Thoracic aorta (tissue), 2 donors: Measurements from ENCODE around the gene PRDM8. TPM values are rescaled to one million over a fixed set of nuclear protein-coding genes. Genes with fewer than 3 reads are reported as not detected.

Source experiments
- ATAC-seq: fragments of 150-250 bp; one replicate; pipeline ENCODE4 v1.8.0; 2017; ENCODE audit warnings: low read depth; ENCODE audit not compliant: insufficient number of reproducible peaks, low FRiP score
- DNase-seq: peaks from one replicate; pipeline ENCODE4 v3.0.0-alpha.2; 2020; ENCODE audit warnings: low spot score
- H3K27ac ChIP-seq, 2 donors: fragments of 200-600 bp; sonication (generic); 1 replicate in 1 of 2; 2 replicates in 1 of 2; pipeline ENCODE4 v1.5.1; 2016; ENCODE audit warnings: mild to moderate bottlenecking in 2 of 2, moderate library complexity in 2 of 2
- H3K27me3 ChIP-seq: fragments of 200-600 bp; sonication (generic); replicated peaks from 2 replicates; pipeline ENCODE4 v1.6.0; 2016; ENCODE audit warnings: mild to moderate bottlenecking; ENCODE audit not compliant: insufficient read depth
- H3K36me3 ChIP-seq: fragments of 200-600 bp; sonication (generic); one replicate; pipeline ENCODE4 v1.5.1; 2016
- H3K4me1 ChIP-seq, 2 donors: fragments of 200-600 bp; sonication (generic); 1 replicate in 1 of 2; 2 replicates in 1 of 2; pipeline versions ENCODE4 v1.5.1 to v1.6.0; 2016; ENCODE audit warnings: low read depth in 2 of 2, mild to moderate bottlenecking in 1 of 2; ENCODE audit not compliant: control insufficient read depth in 1 of 2
- H3K4me3 ChIP-seq: fragments of 200-600 bp; sonication (generic); 2 replicates; pipeline ENCODE4 v1.5.1; 2016; ENCODE audit warnings: mild to moderate bottlenecking
- H3K9me3 ChIP-seq: fragments of 200-600 bp; sonication (generic); 2 replicates; pipeline ENCODE4 v1.5.1; 2016
- CTCF ChIP-seq: fragments of 200-600 bp; sonication (generic); IDR thresholded peaks from one replicate; pipeline ENCODE4 v1.5.1; 2019; ENCODE audit warnings: antibody characterized with exemption
- total RNA-seq, 2 donors: library from RNA; depleted of rRNA; stranded (reverse); fragments of >200 nt; gene quantifications; one replicate each; pipeline versions ENCODE4 v1.1.0 to v1.2.3, GENCODE V29; 2016

Gene PRDM8
- total RNA-seq, 2 donors from 2014 or later = 2.7 to 3.7 TPM

DNA sequence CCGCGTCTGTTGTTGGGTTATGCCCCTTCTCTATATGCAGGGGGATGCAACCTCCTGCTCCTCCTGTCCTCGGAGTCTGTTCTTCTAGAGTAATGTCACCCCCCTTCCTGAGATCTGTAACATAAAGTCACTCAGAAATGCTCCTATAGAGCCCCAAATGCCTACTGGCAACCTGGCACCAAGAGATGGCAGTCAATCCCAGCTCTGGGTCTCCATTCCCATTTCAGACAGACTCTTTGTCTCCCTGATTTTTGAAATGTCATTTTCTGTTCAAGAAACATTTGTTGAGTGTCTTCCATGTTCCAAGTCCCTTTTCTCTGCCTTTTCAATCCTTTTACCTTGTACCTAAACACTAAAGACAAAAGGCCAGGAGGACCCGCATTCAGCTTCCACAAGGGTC, 9.6 kb upstream of the PRDM8 start:
- Histone ChIP-seq H3K4me1 (peaks cover 13 to 48% of the 10 kb centered on the region in 2 donors), H3K9me3 (no peaks in the 10 kb centered on the region), H3K4me3 (no peak overlapping the region), H3K27ac (no peak overlapping the region), H3K36me3 (no peaks in the 10 kb centered on the region), H3K27me3 (no peaks in the 10 kb centered on the region)
- no peak for DNase-seq
- no peak for TF ChIP-seq CTCF
- no peak for ATAC-seq

DNA sequence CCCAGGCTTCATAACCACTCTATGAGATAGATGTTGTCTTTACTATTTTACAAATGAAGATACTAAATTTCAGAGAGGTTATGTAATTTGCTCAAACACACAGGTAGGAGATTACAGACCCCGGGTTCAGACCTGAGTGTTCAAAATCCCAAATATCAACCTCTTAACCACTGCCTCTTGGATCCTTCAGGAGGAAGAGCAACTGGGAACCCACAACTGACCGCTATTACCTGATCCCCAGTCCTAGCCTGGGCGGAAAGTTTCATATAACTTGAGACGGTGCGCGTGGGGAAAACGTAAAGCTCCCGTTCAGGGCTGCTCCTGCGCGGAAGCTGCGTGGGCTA, 8.9 kb upstream of the PRDM8 start:
- Histone ChIP-seq H3K27me3 (no peaks in the 10 kb centered on the region), H3K4me1 (peaks cover 13 to 41% of the 10 kb centered on the region in 2 donors), H3K27ac (no peak overlapping the region), H3K4me3 (no peak overlapping the region), H3K36me3 (no peaks in the 10 kb centered on the region), H3K9me3 (no peaks in the 10 kb centered on the region)
- DNase-seq (no peak), ATAC-seq (no peak)
- no peak for TF ChIP-seq CTCF

GRCh38 chr4:80188801-80189458, 8.4 kb upstream of the PRDM8 start:
- H3K27ac ChIP-seq = no peak overlapping the region
- ATAC-seq (no peak), DNase-seq (no peak)
- H3K4me1 ChIP-seq = peaks cover 13 to 40% of the 10 kb centered on the region in 2 donors
- no peaks in the 10 kb centered on the region for H3K36me3 ChIP-seq
- H3K27me3 ChIP-seq = no peaks in the 10 kb centered on the region
- no peak overlapping the region for H3K4me3 ChIP-seq
- no peak for TF ChIP-seq CTCF
- H3K9me3 ChIP-seq = no peaks in the 10 kb centered on the region

- ATAC-seq = no peak
Observed at GRCh38 chr4:80189581-80189955, 7.7 kb upstream of the PRDM8 start.

More at GRCh38 chr4:80189581-80189955, 7.7 kb upstream of the PRDM8 start:
- peaks cover 13 to 39% of the 10 kb centered on the region in 2 donors for H3K4me1 ChIP-seq
- H3K36me3 ChIP-seq = no peaks in the 10 kb centered on the region
- H3K27me3 ChIP-seq = no peaks in the 10 kb centered on the region
- H3K27ac ChIP-seq = no peak overlapping the region
- peak overlapping the region; percentile 45 for H3K4me3 ChIP-seq
- no peak for TF ChIP-seq CTCF
- no peaks in the 10 kb centered on the region for H3K9me3 ChIP-seq
- DNase-seq = no peak
